Fibroblast of lung (primary cell): ENCODE measurements around the gene LIAS. TPM values are rescaled to one million over a fixed set of nuclear protein-coding genes. Genes with fewer than 3 reads are reported as not detected.

ENCODE experiments used
- DNase-seq, 2 donors: peaks; one replicate each; pipeline versions ENCODE4 v3.0.0 to v3.0.0-alpha.2; 2010; ENCODE audit warnings: low read depth in 2 of 2
- H2AFZ ChIP-seq: 2 replicates; pipeline ENCODE4 v1.5.1; 2012; ENCODE audit warnings: low read length, control low read depth, inconsistent platforms
- H3K27ac ChIP-seq: 2 replicates; pipeline ENCODE4 v1.5.1; 2011; ENCODE audit warnings: low read length, control low read depth; ENCODE audit not compliant: insufficient read depth
- H3K27me3 ChIP-seq: 2 replicates; pipeline ENCODE4 v1.5.1; 2011; ENCODE audit warnings: mild to moderate bottlenecking, low read length; ENCODE audit not compliant: control insufficient read depth, insufficient read depth
- H3K36me3 ChIP-seq: 2 replicates; pipeline ENCODE4 v1.5.1; 2011; ENCODE audit warnings: low read length; ENCODE audit not compliant: control insufficient read depth, insufficient read depth
- H3K4me1 ChIP-seq: 2 replicates; pipeline ENCODE4 v1.5.1; 2011; ENCODE audit warnings: low read length; ENCODE audit not compliant: control insufficient read depth, insufficient read depth; ENCODE audit errors: extremely low read depth
- H3K4me2 ChIP-seq: 2 replicates; pipeline ENCODE4 v1.5.1; 2011; ENCODE audit warnings: low read length, control low read depth; ENCODE audit not compliant: insufficient read depth; ENCODE audit errors: extremely low read depth
- H3K4me3 ChIP-seq, 4 experiments: fragments of 200-600 bp in 1 of 4; sonication (generic) in 1 of 4; replicated peaks in 1 of 4; 2 replicates each; pipeline ENCODE4 v1.5.1; 2011 to 2016; ENCODE audit warnings: low read length in 4 of 4, low read depth in 3 of 4, mild to moderate bottlenecking in 3 of 4, control low read depth in 2 of 4, inconsistent platforms in 1 of 4, mixed read lengths in 1 of 4; ENCODE audit not compliant: insufficient read depth in 1 of 4; ENCODE audit errors: control extremely low read depth in 1 of 4
- H3K79me2 ChIP-seq: 2 replicates; pipeline ENCODE4 v1.5.1; 2012; ENCODE audit warnings: mild to moderate bottlenecking, low read length, inconsistent platforms; ENCODE audit not compliant: control insufficient read depth, insufficient read depth
- H3K9ac ChIP-seq: 2 replicates; pipeline ENCODE4 v1.5.1; 2011; ENCODE audit warnings: mild to moderate bottlenecking, low read length, control low read depth; ENCODE audit not compliant: insufficient read depth
- H3K9me3 ChIP-seq: 2 replicates; pipeline ENCODE4 v1.5.1; 2012; ENCODE audit warnings: low read depth, low read length; ENCODE audit not compliant: control insufficient read depth, insufficient read depth
- H4K20me1 ChIP-seq: 2 replicates; pipeline ENCODE4 v1.5.1; 2011; ENCODE audit warnings: low read length; ENCODE audit not compliant: control insufficient read depth, insufficient read depth; ENCODE audit errors: extremely low read depth
- EZH2 ChIP-seq: IDR thresholded peaks from 2 replicates; pipeline ENCODE4 v1.5.1; 2012; ENCODE audit warnings: low read length, control low read depth, mild to moderate bottlenecking; ENCODE audit errors: missing control alignments
- polyA plus RNA-seq, 2 donors: library from polyadenylated mRNA; depleted of rRNA in 1 of 2; stranded (reverse) in 1 of 2; unstranded in 1 of 2; fragments of >200 nt; gene quantifications; 2 replicates each; pipeline ENCODE4 v1.2.1, GENCODE V29; 2011 to 2012; ENCODE audit warnings: missing spikeins in 1 of 2
- total RNA-seq: library from RNA; depleted of rRNA; stranded (reverse); fragments of >200 nt; gene quantifications from 2 replicates; pipeline ENCODE4 v1.2.1, GENCODE V29; 2014
- TF ChIP-seq, protein P1 (sequence below), 2 donors: IDR thresholded peaks in 1 of 2; conservative IDR thresholded peaks in 1 of 2; 1 replicate in 1 of 2; 2 replicates in 1 of 2; pipeline ENCODE4 v1.5.1; 2011 to 2012; ENCODE audit warnings: low read length in 2 of 2, control low read depth in 1 of 2, inconsistent platforms in 1 of 2, low read depth in 1 of 2, mild to moderate bottlenecking in 1 of 2

Gene LIAS
- total and polyA plus RNA-seq, 2 donors (not counting 1 experiment from before 2014, with no cell fraction given): 7.1 to 8.6 TPM

- Histone ChIP-seq H3K9me3 (no peaks in the 10 kb centered on the region), H3K36me3 (peaks cover 8% of the 10 kb centered on the region), H3K79me2 (peaks cover 6% of the 10 kb centered on the region), H2AFZ (no peak overlapping the region), H3K4me1 (peaks cover 5% of the 10 kb centered on the region), H3K9ac (no peak overlapping the region), H4K20me1 (no peaks in the 10 kb centered on the region), H3K4me3 (no peak overlapping the region), H3K27me3 (no peaks in the 10 kb centered on the region), H3K27ac (no peak overlapping the region), H3K4me2 (no peak overlapping the region)
- TF ChIP-seq, protein P1, sequence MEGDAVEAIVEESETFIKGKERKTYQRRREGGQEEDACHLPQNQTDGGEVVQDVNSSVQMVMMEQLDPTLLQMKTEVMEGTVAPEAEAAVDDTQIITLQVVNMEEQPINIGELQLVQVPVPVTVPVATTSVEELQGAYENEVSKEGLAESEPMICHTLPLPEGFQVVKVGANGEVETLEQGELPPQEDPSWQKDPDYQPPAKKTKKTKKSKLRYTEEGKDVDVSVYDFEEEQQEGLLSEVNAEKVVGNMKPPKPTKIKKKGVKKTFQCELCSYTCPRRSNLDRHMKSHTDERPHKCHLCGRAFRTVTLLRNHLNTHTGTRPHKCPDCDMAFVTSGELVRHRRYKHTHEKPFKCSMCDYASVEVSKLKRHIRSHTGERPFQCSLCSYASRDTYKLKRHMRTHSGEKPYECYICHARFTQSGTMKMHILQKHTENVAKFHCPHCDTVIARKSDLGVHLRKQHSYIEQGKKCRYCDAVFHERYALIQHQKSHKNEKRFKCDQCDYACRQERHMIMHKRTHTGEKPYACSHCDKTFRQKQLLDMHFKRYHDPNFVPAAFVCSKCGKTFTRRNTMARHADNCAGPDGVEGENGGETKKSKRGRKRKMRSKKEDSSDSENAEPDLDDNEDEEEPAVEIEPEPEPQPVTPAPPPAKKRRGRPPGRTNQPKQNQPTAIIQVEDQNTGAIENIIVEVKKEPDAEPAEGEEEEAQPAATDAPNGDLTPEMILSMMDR (conservative IDR thresholded peaks at IDR 0.05 in 1 of 2, IDR thresholded peaks at IDR 0.05 in 1 of 2; ENCODE audit: low read depth in 1 of 2, low read length in 2 of 2): no peak
- no peak for DNase-seq
These were observed 8.2 kb upstream of the LIAS start for GRCh38 chr4:39450618-39451017.

GRCh38 chr4:39451423-39452023 lies 7.3 kb upstream of the LIAS start:
- H3K9me3 ChIP-seq: no peaks in the 10 kb centered on the region
- H3K27ac ChIP-seq: no peak overlapping the region
- H3K9ac ChIP-seq: no peak overlapping the region
- peaks cover 16% of the 10 kb centered on the region for H3K79me2 ChIP-seq
- H3K4me3 ChIP-seq: no peak overlapping the region
- peaks cover 5% of the 10 kb centered on the region for H3K4me1 ChIP-seq
- TF ChIP-seq, protein P1 (conservative IDR thresholded peaks at IDR 0.05 in 1 of 2, IDR thresholded peaks at IDR 0.05 in 1 of 2; ENCODE audit: low read depth in 1 of 2, low read length in 2 of 2): no peak
- TF ChIP-seq EZH2: no peak
- H4K20me1 ChIP-seq: no peaks in the 10 kb centered on the region
- no peak overlapping the region for H3K4me2 ChIP-seq
- no peaks in the 10 kb centered on the region for H3K27me3 ChIP-seq
- no peak for DNase-seq
- H2AFZ ChIP-seq: no peak overlapping the region
- H3K36me3 ChIP-seq: peaks cover 8% of the 10 kb centered on the region

- Histone ChIP-seq H3K4me2 (no peak overlapping the region), H3K27ac (no peak overlapping the region), H3K9ac (no peak overlapping the region), H2AFZ (no peak overlapping the region), H3K27me3 (no peaks in the 10 kb centered on the region), H3K79me2 (peaks cover 23% of the 10 kb centered on the region), H3K9me3 (no peaks in the 10 kb centered on the region), H3K36me3 (peaks cover 10% of the 10 kb centered on the region), H3K4me1 (peaks cover 8% of the 10 kb centered on the region), H3K4me3 (no peak overlapping the region), H4K20me1 (peaks cover 1% of the 10 kb centered on the region)
- TF ChIP-seq, protein P1 (conservative IDR thresholded peaks at IDR 0.05 in 1 of 2, IDR thresholded peaks at IDR 0.05 in 1 of 2; ENCODE audit: low read depth in 1 of 2, low read length in 2 of 2): no peak
- no peak for TF ChIP-seq EZH2
- no peak for DNase-seq
These were observed 6.5 kb upstream of the LIAS start for GRCh38 chr4:39452153-39452859.
